ENCODE measurements around the gene WNT3A.
"Not testable (repeated sequence)": the region's sequence is repeated elsewhere in the genome, so short reads cannot be mapped to it uniquely, and the experiment has no call there.

The WNT3A gene

DNA sequence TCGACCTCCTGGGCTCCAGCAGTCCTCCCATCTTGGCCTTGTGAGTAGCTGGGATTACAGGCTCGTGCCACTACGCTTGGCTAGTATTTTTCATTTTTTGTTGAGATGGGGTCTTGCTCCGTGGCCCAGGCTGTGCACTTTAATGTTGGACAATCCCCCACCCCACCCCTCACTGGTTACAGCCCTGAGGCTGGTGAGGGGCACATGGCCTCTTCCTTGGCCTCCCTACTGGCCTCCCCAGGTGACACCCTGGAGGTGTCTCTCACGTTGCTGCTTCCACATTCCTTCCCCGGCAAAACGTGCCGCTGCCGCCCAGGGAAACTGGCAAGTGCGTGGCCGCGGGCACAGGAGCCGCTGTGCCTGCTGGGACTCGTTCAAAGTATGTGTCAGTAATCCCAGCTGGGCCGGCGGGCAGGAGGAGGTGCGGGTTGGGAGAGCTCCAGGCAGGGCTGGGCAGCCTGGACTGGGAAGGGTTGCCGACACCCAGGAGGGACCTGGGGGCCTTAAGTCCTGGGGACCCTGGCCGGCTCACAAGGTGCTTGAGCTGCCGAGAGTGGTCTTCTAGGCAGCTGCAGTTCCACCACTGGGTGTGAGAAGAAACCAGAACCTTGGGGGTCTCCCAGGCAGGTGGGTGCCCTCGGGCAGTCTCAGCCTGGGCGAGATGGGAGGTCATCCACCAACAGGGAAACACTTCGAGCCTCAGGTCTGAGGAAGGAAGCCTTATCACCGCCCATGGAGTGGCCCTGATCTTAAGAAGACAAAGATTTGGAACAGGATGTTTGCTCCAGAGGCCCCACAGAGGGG is 6.5 kb downstream of the WNT3A start:
- TF ChIP-seq POLR2A (IDR thresholded peaks at IDR 0.05; ENCODE audit: low read depth, low read length), result no peak
- DNase-seq (ENCODE audit: insufficient read length, low spot score) (no peak), FAIRE-seq (no peak)

GRCh38 chr1:228013935-228014930 is 7.4 kb downstream of the WNT3A start:
- FAIRE-seq (no peak), DNase-seq (ENCODE audit: insufficient read length, low spot score) (no peak)
- TF ChIP-seq POLR2A (IDR thresholded peaks at IDR 0.05; ENCODE audit: low read depth, low read length), result no peak

- peak; percentile 95 for DNase-seq (ENCODE audit: insufficient read length, low spot score)
- peak; percentile 41; the same call in 1 of the 2 replicates for TF ChIP-seq POLR2A (IDR thresholded peaks at IDR 0.05; ENCODE audit: low read depth, low read length)
- no peak for FAIRE-seq
Observed at GRCh38 chr1:228015276-228016180, 8.7 kb downstream of the WNT3A start.

GRCh38 chr1:228016181-228016510 is 9.3 kb downstream of the WNT3A start:
- no peak for TF ChIP-seq POLR2A (IDR thresholded peaks at IDR 0.05; ENCODE audit: low read depth, low read length)
- DNase-seq (ENCODE audit: insufficient read length, low spot score) (no peak), FAIRE-seq (no peak)

GRCh38 chr1:228016653-228017355 is 10.0 kb downstream of the WNT3A start:
- DNase-seq (ENCODE audit: insufficient read length, low spot score) (no peak), FAIRE-seq (no peak)
- 0 out of 2 replicates have a peak, but pooled peaks have one; percentile 6 for TF ChIP-seq POLR2A (IDR thresholded peaks at IDR 0.05; ENCODE audit: low read depth, low read length)

DNA sequence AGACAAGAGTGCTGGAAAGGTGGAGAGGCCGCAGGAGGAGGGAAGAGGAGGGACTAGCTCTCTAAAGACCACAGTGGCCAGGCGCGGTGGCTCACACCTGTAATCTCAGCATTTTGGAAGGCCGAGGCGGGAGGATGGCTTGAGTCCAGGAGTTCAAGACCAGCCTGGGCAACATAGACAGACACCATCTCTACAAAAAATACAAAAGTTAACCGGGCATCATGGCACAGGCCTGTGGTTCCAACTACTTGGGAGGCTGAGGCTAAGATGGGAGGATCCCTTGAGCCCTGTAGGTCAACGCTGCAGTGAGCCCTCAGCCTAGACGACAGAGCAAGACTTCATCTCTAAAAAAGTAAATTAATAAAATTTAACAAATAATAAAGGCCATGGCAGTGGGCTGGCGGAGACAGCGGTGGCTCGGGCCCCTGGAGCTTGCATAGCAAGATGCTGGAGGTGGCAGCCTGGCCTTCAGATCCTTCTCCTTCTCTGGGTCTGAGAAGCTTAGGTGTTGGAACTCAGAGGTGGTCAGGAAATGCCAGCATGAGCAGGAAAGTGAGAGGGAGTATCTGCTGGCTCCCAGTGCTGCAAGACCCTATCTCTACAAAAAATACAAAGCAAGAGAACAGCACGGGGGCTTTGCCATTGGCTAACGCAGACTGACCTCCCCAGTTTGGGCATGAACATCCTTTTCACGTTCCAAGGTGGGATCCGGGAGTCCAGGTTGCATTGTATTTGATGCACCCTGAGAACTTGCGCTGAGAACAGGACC is 10.7 kb downstream of the WNT3A start:
- TF ChIP-seq POLR2A (IDR thresholded peaks at IDR 0.05; ENCODE audit: low read depth, low read length), result no peak
- DNase-seq (ENCODE audit: insufficient read length, low spot score), result no peak
- FAIRE-seq, result no peak

GRCh38 chr1:228018125-228018398 is 11.3 kb downstream of the WNT3A start:
- no peak for TF ChIP-seq POLR2A (IDR thresholded peaks at IDR 0.05; ENCODE audit: low read depth, low read length)
- DNase-seq (ENCODE audit: insufficient read length, low spot score) (no peak), FAIRE-seq (no peak)

DNA sequence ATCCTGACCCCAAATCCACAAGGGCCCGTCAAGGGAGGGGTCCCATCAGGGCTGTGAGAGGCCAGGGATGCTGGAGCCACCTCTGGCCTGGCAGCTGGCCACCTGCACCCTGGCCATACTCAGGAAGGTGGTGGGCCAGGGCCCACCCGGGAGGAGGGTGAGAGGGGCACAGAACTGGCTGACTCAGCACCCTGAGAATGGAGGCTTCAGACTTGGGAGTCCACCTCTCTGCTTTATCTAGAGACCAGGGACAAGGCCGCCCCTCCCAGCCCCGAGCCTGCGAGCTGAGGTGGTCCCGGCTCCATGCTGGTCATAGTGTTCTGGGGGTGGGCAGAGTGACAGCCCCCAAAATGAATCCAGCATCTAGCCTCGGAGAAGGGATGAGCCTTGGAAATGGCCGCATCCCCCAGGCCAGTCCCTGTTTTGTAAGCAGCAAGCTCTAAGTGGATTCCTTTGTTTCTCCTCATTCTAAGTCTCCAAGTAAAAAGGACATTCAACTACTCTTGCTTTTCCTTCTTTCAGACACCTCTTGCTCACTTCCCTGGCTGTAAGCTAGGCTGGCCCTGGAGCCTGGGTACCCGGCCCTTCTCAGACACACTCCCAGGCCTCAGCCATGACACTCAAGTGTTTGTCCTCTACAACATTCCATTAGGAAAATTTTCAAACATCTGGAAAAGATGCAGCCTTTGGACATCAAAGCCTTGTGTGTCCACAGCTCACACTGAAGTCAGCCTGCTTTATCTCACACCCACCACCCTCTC is 12.3 kb downstream of the WNT3A start:
- no peak for TF ChIP-seq POLR2A (IDR thresholded peaks at IDR 0.05; ENCODE audit: low read depth, low read length)
- FAIRE-seq (no peak), DNase-seq (ENCODE audit: insufficient read length, low spot score) (no peak)

GRCh38 chr1:228019722-228020083 is 12.9 kb downstream of the WNT3A start:
- FAIRE-seq; DNase-seq (ENCODE audit: insufficient read length, low spot score): not testable (repeated sequence)

GRCh38 chr1:228020686-228021354 is 14.0 kb downstream of the WNT3A start:
- DNase-seq (ENCODE audit: insufficient read length, low spot score) (no peak), FAIRE-seq (no peak)
- no peak for TF ChIP-seq POLR2A (IDR thresholded peaks at IDR 0.05; ENCODE audit: low read depth, low read length)

GRCh38 chr1:228021355-228022030 is 14.7 kb downstream of the WNT3A start:
- FAIRE-seq, result no peak
- no peak for DNase-seq (ENCODE audit: insufficient read length, low spot score)

More at GRCh38 chr1:228021355-228022030, 14.7 kb downstream of the WNT3A start:
- no peak for TF ChIP-seq POLR2A (IDR thresholded peaks at IDR 0.05; ENCODE audit: low read depth, low read length)
